A549 (cell line): Measurements from ENCODE around the gene LMO1. TPM values are rescaled to one million over a fixed set of nuclear protein-coding genes. Genes with fewer than 3 reads are reported as not detected.

Source experiments
- ATAC-seq, 2 experiments: fragments of 200-7000 bp in 1 of 2; fragments of >200 bp in 1 of 2; cut with Nextera tagmentation in 1 of 2; cut with Tn5 transposase in 1 of 2; 3 replicates each; pipeline versions ENCODE4 v1.8.0 to v1.9.1; 2018 to 2020; ENCODE audit warnings: mild to moderate bottlenecking in 1 of 2, moderate library complexity in 1 of 2
- CTCF ChIA-PET: fragments of 300-600 bp; sonication (Branson Sonifier 250); formaldehyde crosslinking; extraction: SDS; loops from one replicate; lab custom pipeline; 2021; ENCODE audit warnings: antibody characterized with exemption, inconsistent platforms; lab: Yijun Ruan, JAX
- POLR2A ChIA-PET: fragments of 350-600 bp; formaldehyde crosslinking; extraction: SDS; loops from one replicate; lab custom pipeline; 2021; ENCODE audit warnings: antibody characterized with exemption, inconsistent platforms; lab: Yijun Ruan, JAX
- DNase-seq, 2 experiments: peaks; one replicate each; pipeline versions ENCODE4 v3.0.0 to v3.0.0-alpha.2; 2011 to 2016; ENCODE audit warnings: low read depth in 1 of 2, low spot score in 1 of 2
- FAIRE-seq: peaks from 2 replicates; lab custom pipeline; 2011; peaks lifted over from hg19 to GRCh38; lab: Jason Lieb, UNC
- H3K27ac ChIP-seq, 2 experiments: fragments of >200 bp; sonication (Bioruptor Twin); formaldehyde crosslinking; 3 replicates each; pipeline ENCODE4 v1.5.1; 2016 to 2017
- H3K4me1 ChIP-seq: fragments of >200 bp; sonication (Bioruptor Twin); formaldehyde crosslinking; 3 replicates; pipeline ENCODE4 v1.6.1; 2016
- H3K4me2 ChIP-seq: fragments of >200 bp; sonication (Bioruptor Twin); formaldehyde crosslinking; 3 replicates; pipeline ENCODE4 v1.6.1; 2016
- H3K4me3 ChIP-seq: fragments of >200 bp; sonication (Bioruptor Twin); formaldehyde crosslinking; 3 replicates; pipeline ENCODE4 v1.5.1; 2016
- H3K9me3 ChIP-seq: fragments of >200 bp; sonication (Bioruptor Twin); formaldehyde crosslinking; 3 replicates; pipeline ENCODE4 v1.6.1; 2016
- CHD2 ChIP-seq: fragments of 150-350 bp; IDR thresholded peaks from 2 replicates; pipeline ENCODE4 v1.6.1; 2014; ENCODE audit warnings: low read length; ENCODE audit not compliant: partially characterized antibody
- E2F6 ChIP-seq: IDR thresholded peaks from 2 replicates; pipeline ENCODE4 v1.6.1; 2012; ENCODE audit warnings: low read depth, borderline replicate concordance
- FOSB ChIP-seq: fragments of 250-450 bp; sonication (Bioruptor Pico); IDR thresholded peaks from 2 replicates; pipeline ENCODE4 v1.5.0; 2020; ENCODE audit warnings: mild to moderate bottlenecking, moderate library complexity
- FOXS1 ChIP-seq: fragments of 250-450 bp; sonication (Bioruptor Pico); IDR thresholded peaks from 2 replicates; pipeline ENCODE4 v1.5.0; 2020; ENCODE audit warnings: mild to moderate bottlenecking, moderate library complexity
- HDAC2 ChIP-seq: fragments of 200-600 bp; sonication (generic); IDR thresholded peaks from 2 replicates; pipeline ENCODE4 v1.6.1; 2016
- HOXA7 ChIP-seq: fragments of 250-450 bp; sonication (Bioruptor Pico); IDR thresholded peaks from 2 replicates; pipeline ENCODE4 v1.5.0; 2020; ENCODE audit warnings: mild to moderate bottlenecking, moderate library complexity
- HOXB5 ChIP-seq: fragments of 250-450 bp; sonication (Bioruptor Pico); IDR thresholded peaks from 2 replicates; pipeline ENCODE4 v1.5.0; 2020; ENCODE audit warnings: mild to moderate bottlenecking, moderate library complexity
- JUN ChIP-seq, 2 experiments: fragments of >200 bp; sonication (Bioruptor Twin); formaldehyde crosslinking; IDR thresholded peaks; 2 replicates in 1 of 2; 3 replicates in 1 of 2; pipeline ENCODE4 v1.6.1; 2016 to 2017
- JUNB ChIP-seq: fragments of >200 bp; sonication (Bioruptor Twin); formaldehyde crosslinking; IDR thresholded peaks from 2 replicates; pipeline ENCODE4 v1.6.1; 2016
- MAX ChIP-seq: IDR thresholded peaks from 2 replicates; pipeline ENCODE4 v1.6.1; 2012
- NR3C1 ChIP-seq: fragments of >200 bp; sonication (Bioruptor Twin); formaldehyde crosslinking; IDR thresholded peaks from 3 replicates; pipeline ENCODE4 v1.6.1; 2017
- POLR2AphosphoS2 ChIP-seq: conservative IDR thresholded peaks from 2 replicates; pipeline ENCODE4 v1.6.1; 2012; ENCODE audit warnings: low read length, improper control_type of control experiment, inconsistent platforms
- RAD21 ChIP-seq, 2 experiments: fragments of >200 bp in 1 of 2; sonication (Bioruptor Twin) in 1 of 2; formaldehyde crosslinking in 1 of 2; IDR thresholded peaks in 1 of 2; conservative IDR thresholded peaks in 1 of 2; 2 replicates in 1 of 2; 3 replicates in 1 of 2; pipeline ENCODE4 v1.6.1; 2012 to 2018; ENCODE audit warnings: inconsistent platforms in 1 of 2
- RNF2 ChIP-seq: fragments of 200-600 bp; sonication (generic); IDR thresholded peaks from 2 replicates; pipeline ENCODE4 v1.6.1; 2016; ENCODE audit warnings: low read depth, mild to moderate bottlenecking, antibody characterized with exemption, moderate library complexity, borderline replicate concordance
- TP53 ChIP-seq: fragments of 250-450 bp; sonication (Bioruptor Pico); IDR thresholded peaks from 2 replicates; pipeline ENCODE4 v1.5.0; 2021; ENCODE audit warnings: mild to moderate bottlenecking, moderate library complexity
- ZC3H11A ChIP-seq: fragments of 450-650 bp; IDR thresholded peaks from 2 replicates; pipeline ENCODE4 v1.6.1; 2014; ENCODE audit warnings: antibody characterized with exemption, mild to moderate bottlenecking
- ZFP36 ChIP-seq: fragments of 450-650 bp; IDR thresholded peaks from 2 replicates; pipeline ENCODE4 v1.6.1; 2014; ENCODE audit warnings: borderline replicate concordance; ENCODE audit not compliant: partially characterized antibody
- ZSCAN20 ChIP-seq: fragments of 250-450 bp; sonication (Bioruptor Pico); IDR thresholded peaks from 2 replicates; pipeline ENCODE4 v1.8.0; 2022; ENCODE audit warnings: mild to moderate bottlenecking, moderate library complexity
- WGBS: methylation state at CpG from one replicate; pipeline ENCODE4 v1.1.6; 2017; ENCODE audit errors: missing lambda C conversion rate; 5-methylcytosine and 5-hydroxymethylcytosine counted together
- polyA plus RNA-seq, 4 experiments: library from polyadenylated mRNA; depleted of rRNA in 3 of 4; stranded (reverse); fragments of >200 nt; fragmentation: RNase III in 1 of 4; extraction: RNeasy Plus Mini Kit Qiagen cat#74134 plus additional on column Dnase treatment in 1 of 4; gene quantifications; 2 replicates in 3 of 4; 3 replicates in 1 of 4; pipeline ENCODE4 v1.2.3, GENCODE V29; 2011 to 2017
- TF ChIP-seq, protein P1 (sequence below): fragments of 250-450 bp; sonication (Bioruptor Pico); IDR thresholded peaks from 2 replicates; pipeline ENCODE4 v1.5.0; 2020; ENCODE audit warnings: low read depth, mild to moderate bottlenecking, moderate library complexity
- TF ChIP-seq, protein P2 (sequence below): fragments of >200 bp; sonication (Bioruptor Twin); formaldehyde crosslinking; IDR thresholded peaks from 3 replicates; pipeline ENCODE4 v1.6.1; 2016

Gene LMO1
- polyA plus RNA-seq, 2 of the 4 experiments (the other 2 are of a cell fraction), result 0.18 to 2.7 TPM

GRCh38 chr11:8265681-8266241 lies 2.1 kb upstream of the LMO1 start:
- FAIRE-seq, result no peak
- 45% methylated on average over 4 of the region's 6 CpGs for WGBS
- Histone ChIP-seq H3K4me2 (no peak overlapping the region), H3K4me3 (no peak overlapping the region), H3K27ac (no peak overlapping the region), H3K4me1 (peaks cover 4% of the 10 kb centered on the region; the same call in 1 of the 3 replicates), H3K9me3 (no peaks in the 10 kb centered on the region)
- DNase-seq, result peak in 1 of 2 experiments; percentile 71
- ChIA-PET CTCF (interaction anchor here (0.7 to 16.5 kb wide), 14 partner anchors 8 to 328 kb away, joined by 3 to 424 read pairs (median 5); partner anchors contain the start of gene STK33), POLR2A (no interaction called here)
- peak; percentile 37 to 60; a peak in 4 of 6 replicates for ATAC-seq
- TF ChIP-seq, protein P1, sequence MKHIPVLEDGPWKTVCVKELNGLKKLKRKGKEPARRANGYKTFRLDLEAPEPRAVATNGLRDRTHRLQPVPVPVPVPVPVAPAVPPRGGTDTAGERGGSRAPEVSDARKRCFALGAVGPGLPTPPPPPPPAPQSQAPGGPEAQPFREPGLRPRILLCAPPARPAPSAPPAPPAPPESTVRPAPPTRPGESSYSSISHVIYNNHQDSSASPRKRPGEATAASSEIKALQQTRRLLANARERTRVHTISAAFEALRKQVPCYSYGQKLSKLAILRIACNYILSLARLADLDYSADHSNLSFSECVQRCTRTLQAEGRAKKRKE (CRISPR knock-in tag), result no peak
- TF ChIP-seq HOXA7, result no peak
- no peak for TF ChIP-seq FOSB (CRISPR knock-in tag)
- no peak for TF ChIP-seq HDAC2
- TF ChIP-seq RNF2, result no peak
- no peak for TF ChIP-seq FOXS1 (CRISPR knock-in tag)
- no peak for TF ChIP-seq RAD21 (conservative IDR thresholded peaks at IDR 0.05 in 1 of 2, IDR thresholded peaks at IDR 0.05 in 1 of 2)
- TF ChIP-seq MAX, result no peak
- no peak for TF ChIP-seq JUN (IDR thresholded peaks at IDR 0.05)
- no peak for TF ChIP-seq JUNB
- no peak for TF ChIP-seq TP53
- TF ChIP-seq ZSCAN20 (CRISPR knock-in tag), result no peak
- no peak for TF ChIP-seq POLR2AphosphoS2
- no peak for TF ChIP-seq NR3C1
- TF ChIP-seq, protein P2, sequence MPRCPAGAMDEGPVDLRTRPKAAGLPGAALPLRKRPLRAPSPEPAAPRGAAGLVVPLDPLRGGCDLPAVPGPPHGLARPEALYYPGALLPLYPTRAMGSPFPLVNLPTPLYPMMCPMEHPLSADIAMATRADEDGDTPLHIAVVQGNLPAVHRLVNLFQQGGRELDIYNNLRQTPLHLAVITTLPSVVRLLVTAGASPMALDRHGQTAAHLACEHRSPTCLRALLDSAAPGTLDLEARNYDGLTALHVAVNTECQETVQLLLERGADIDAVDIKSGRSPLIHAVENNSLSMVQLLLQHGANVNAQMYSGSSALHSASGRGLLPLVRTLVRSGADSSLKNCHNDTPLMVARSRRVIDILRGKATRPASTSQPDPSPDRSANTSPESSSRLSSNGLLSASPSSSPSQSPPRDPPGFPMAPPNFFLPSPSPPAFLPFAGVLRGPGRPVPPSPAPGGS, result no peak
- no peak for TF ChIP-seq CHD2

DNA sequence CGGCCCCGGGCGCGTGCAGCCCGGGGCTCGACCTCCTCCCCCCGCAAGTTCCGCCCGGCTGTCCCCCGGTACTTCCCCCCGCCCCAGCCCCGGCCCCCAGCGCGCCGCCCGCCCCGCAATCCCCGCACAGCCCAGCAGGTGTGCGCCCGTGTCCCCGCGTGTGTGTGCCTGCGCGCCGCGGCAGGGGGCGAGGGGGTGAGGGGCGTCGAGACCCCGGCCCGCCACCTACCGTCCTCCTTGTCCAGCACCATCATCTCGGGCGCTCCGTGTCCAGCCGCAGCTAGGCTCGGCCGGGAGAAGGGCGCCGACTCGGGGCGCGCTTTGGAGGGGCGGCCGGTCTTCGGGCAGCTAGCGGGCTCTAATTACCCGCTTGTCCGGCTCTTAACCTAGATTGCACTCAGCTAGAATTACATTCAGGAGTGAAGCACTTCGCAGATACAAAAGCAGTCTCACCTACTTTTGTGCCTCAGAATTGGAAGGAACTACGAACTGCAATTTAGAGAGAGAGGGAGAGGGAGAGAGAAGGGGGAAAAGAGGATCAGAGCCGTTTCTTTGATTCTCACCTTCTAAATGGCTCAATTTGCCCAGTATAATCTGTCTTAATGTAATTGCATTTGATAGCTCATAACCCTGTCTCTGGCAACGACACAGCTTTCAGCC lies 439 bp downstream of the LMO1 start:
- peak overlapping the region; percentile 66 for H3K4me3 ChIP-seq
- H3K4me2 ChIP-seq, result peak overlapping the region; percentile 100
- ChIA-PET POLR2A (interaction anchor here (1.0 kb wide), 1 partner anchor 28 kb away, joined by 4 read pairs; no protein-coding TSS in a partner anchor), CTCF (interaction anchor here (0.8 to 16.5 kb wide), 37 partner anchors 8 to 718 kb away, joined by 3 to 424 read pairs (median 4); no protein-coding TSS in a partner anchor)
- no peak for FAIRE-seq
- H3K27ac ChIP-seq, result peak overlapping the region; percentile 32 to 64; a peak in 4 of 6 replicates
- peak; percentile 20 to 32 for ATAC-seq
- WGBS, result 8% methylated on average over 16 of the region's 53 CpGs
- no peak for TF ChIP-seq CHD2
- peaks cover 4% of the 10 kb centered on the region; the same call in 1 of the 3 replicates for H3K4me1 ChIP-seq
- no peaks in the 10 kb centered on the region for H3K9me3 ChIP-seq
- no peak for DNase-seq

DNA sequence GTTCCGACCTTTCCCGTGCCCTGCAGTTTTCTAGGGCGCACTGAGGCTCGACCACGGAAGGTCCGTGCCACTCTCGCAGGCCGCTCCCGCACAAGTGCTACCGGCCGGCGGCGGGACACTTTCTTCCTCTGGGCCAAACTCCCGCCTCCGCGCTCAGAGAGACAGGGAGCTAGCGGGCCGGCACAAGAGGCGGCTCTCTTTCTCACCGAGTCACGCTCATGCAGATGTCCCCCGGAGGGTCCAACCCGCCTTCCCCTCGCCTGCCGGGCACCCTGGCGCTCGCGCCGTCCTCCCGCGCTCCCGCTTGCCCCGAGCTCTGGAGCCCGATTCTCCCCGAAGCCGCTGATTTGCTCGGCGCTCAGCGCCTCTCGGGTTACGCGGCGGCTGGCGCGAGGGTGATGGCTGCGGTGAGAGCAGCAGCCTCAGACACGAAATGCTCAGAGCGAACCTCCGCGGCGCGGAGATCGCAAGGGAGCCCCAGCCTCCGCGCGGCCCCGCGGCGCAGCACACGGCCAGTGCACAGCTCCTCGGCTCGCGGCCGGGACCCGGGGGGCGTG lies 1.0 kb downstream of the LMO1 start:
- H3K27ac ChIP-seq, result peak overlapping the region; percentile 32 to 64; a peak in 4 of 6 replicates
- peak in 1 of 2 experiments; percentile 41 for DNase-seq
- peak overlapping the region; percentile 66 for H3K4me3 ChIP-seq
- CTCF ChIA-PET, result interaction anchor here (0.9 to 16.5 kb wide), 17 partner anchors 9 to 312 kb away, joined by 3 to 424 read pairs (median 9); no protein-coding TSS in a partner anchor
- H3K9me3 ChIP-seq, result no peaks in the 10 kb centered on the region
- TF ChIP-seq ZSCAN20 (CRISPR knock-in tag) (no peak), HOXB5 (CRISPR knock-in tag) (no peak), ZC3H11A (no peak), E2F6 (peak; percentile 50; the same call in 1 of the 2 replicates), ZFP36 (no peak)
- FAIRE-seq, result no peak
- peak overlapping the region; percentile 100 for H3K4me2 ChIP-seq
- POLR2A ChIA-PET, result no interaction called here
- ATAC-seq, result peak; percentile 48 to 55
- H3K4me1 ChIP-seq, result peaks cover 4% of the 10 kb centered on the region; the same call in 1 of the 3 replicates
- WGBS, result 40% methylated on average over 17 of the region's 66 CpGs
